ENCODE results near the gene ADARB2. TPM values are rescaled to one million over a fixed set of nuclear protein-coding genes. Genes with fewer than 3 reads are reported as not detected.
"Not testable (repeated sequence)": the region's sequence is repeated elsewhere in the genome, so short reads cannot be mapped to it uniquely, and the experiment has no call there.

Gene ADARB2
- total RNA-seq, 1 donor from 2014 or later = not detected

- DNase-seq (ENCODE audit: low spot score in 2 of 2) = no peak
- Histone ChIP-seq H3K4me3 (no peak overlapping the region), H3K4me1 (no peaks in the 10 kb centered on the region), H3K9me3 (no peaks in the 10 kb centered on the region), H3K27ac (no peak overlapping the region), H3K36me3 (no peaks in the 10 kb centered on the region), H3K27me3 (no peaks in the 10 kb centered on the region)
- intact Hi-C loops (cut with DNase I) = no loop called here
- TF ChIP-seq, protein P1, sequence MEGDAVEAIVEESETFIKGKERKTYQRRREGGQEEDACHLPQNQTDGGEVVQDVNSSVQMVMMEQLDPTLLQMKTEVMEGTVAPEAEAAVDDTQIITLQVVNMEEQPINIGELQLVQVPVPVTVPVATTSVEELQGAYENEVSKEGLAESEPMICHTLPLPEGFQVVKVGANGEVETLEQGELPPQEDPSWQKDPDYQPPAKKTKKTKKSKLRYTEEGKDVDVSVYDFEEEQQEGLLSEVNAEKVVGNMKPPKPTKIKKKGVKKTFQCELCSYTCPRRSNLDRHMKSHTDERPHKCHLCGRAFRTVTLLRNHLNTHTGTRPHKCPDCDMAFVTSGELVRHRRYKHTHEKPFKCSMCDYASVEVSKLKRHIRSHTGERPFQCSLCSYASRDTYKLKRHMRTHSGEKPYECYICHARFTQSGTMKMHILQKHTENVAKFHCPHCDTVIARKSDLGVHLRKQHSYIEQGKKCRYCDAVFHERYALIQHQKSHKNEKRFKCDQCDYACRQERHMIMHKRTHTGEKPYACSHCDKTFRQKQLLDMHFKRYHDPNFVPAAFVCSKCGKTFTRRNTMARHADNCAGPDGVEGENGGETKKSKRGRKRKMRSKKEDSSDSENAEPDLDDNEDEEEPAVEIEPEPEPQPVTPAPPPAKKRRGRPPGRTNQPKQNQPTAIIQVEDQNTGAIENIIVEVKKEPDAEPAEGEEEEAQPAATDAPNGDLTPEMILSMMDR (IDR thresholded peaks at IDR 0.05) = no peak
Measured at GRCh38 chr10:1253523-1254353, 483.6 kb downstream of the ADARB2 start.

DNA sequence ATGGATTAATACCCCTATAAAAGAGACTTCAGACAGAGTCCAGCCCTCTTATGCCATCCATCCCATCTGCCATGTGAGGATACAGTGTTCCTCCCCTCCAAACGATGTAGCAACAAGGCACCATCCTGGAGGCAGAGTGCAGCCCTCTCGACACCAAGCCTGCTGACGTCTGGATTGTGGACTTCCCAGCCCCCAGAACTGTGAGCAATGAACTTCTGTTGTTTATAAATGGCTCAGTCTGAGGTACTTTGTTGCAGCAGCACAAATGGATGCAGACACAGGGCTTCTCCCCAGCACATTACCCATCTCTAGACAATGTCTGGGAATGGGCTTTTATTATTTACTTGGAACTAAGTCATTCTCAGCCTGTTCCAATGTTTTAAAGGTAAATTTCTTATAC, 485.6 kb downstream of the ADARB2 start:
- Histone ChIP-seq H3K4me1 (no peaks in the 10 kb centered on the region), H3K27ac (no peak overlapping the region), H3K4me3 (no peak overlapping the region), H3K9me3 (no peaks in the 10 kb centered on the region), H3K36me3 (no peaks in the 10 kb centered on the region), H3K27me3 (no peaks in the 10 kb centered on the region)
- intact Hi-C loops (cut with DNase I) = no loop called here
- TF ChIP-seq, protein P1 (IDR thresholded peaks at IDR 0.05) = no peak
- no peak for DNase-seq (ENCODE audit: low spot score in 2 of 2)

DNA sequence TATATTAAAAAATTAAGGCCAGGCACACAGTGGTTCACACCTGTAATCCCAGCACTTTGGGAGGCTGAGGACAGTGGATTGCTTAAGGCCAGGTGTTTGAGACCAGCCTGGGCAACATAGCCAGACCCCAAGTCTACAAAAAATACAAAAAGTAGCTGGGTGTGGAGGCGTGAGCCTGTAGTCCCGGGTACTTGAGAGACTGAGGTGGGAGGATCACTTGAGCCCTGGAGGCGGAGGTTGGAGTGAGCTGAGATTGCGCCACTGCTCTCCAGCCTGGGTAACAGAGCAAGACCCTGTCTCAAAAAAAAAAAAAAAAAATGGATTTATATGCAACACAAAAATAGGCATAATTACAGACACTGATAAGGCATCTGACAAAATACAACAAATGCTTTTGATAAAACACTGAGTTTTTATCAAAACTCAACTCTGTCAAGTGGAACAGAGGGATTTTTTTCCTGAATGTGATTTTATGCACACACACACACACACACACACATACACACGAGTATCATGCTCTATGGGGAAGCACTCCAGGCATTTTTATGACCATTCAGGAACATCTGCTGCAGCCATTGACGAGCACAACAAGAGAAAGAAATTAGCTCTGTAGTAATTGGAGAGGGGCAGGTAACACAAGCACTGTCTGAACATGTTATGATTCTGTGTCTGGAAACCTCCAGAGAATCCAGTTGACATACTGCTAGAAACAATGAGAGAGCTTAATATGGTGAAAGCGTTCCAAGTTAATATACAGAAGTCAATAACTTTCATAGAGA, 488.0 kb downstream of the ADARB2 start:
- Histone ChIP-seq H3K4me3 (no peak overlapping the region), H3K27ac (no peak overlapping the region), H3K27me3 (no peaks in the 10 kb centered on the region), H3K9me3 (no peaks in the 10 kb centered on the region), H3K4me1 (no peaks in the 10 kb centered on the region), H3K36me3 (no peaks in the 10 kb centered on the region)
- TF ChIP-seq, protein P1 (IDR thresholded peaks at IDR 0.05) = no peak
- intact Hi-C loops (cut with DNase I) = no loop called here
- DNase-seq (ENCODE audit: low spot score in 2 of 2) = no peak

DNA sequence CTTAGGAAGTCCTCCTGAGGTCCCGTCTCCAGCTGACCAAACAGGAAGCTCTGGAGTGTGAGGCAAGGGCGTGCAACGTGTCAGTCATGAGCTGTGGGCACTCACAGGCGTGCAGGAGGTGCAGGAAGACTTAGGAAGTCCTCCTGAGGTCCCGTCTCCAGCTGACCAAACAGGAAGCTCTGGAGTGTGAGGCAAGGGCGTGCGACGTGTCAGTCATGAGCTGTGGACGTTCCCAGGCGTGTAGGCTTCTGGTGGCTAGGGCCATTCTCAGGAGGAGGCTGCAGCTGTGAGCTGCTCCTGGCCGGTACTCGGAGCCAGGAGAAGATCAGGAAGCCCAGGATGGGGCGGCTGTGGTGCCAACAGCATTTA, 489.1 kb downstream of the ADARB2 start:
- DNase-seq (ENCODE audit: low spot score in 2 of 2); H3K36me3 ChIP-seq; H3K27me3 ChIP-seq; H3K27ac ChIP-seq; H3K4me3 ChIP-seq; intact Hi-C loops (cut with DNase I); H3K9me3 ChIP-seq; H3K4me1 ChIP-seq: not testable (repeated sequence)

DNA sequence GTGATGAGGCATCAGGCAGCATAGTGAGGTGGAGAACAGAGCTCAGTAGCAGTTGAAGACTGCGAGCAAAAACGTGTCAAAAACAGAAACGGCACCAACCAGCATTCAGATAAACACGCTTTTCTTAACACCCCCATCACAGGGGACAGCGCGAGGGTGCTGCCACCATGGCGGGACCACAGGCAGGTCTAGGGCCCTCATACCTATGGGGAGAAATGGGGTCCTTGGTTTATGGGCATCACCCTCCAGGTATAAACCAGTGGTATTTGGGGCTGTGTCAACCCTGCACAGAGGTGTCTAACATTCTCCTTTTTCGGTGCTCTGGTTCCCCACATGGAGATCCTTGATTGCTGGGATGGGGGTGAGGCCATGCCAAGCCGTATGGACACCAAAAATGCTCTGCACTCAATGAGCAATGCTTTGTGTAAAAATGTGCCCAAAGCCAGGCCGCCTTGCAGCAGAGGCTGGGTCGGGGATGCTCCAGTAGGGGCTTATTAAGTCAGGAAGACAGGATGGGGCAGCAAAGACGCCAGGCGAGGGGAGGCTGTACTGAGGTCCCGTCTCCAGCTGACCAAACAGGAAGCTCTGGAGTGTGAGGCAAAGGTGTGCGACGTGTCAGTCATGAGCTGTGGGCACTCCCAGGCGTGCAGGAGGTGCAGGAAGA, 489.6 kb downstream of the ADARB2 start:
- no peak for DNase-seq (ENCODE audit: low spot score in 2 of 2)
- no peaks in the 10 kb centered on the region for H3K27me3 ChIP-seq
- H3K27ac ChIP-seq = no peak overlapping the region
- H3K4me3 ChIP-seq = no peak overlapping the region
- no peaks in the 10 kb centered on the region for H3K4me1 ChIP-seq
- intact Hi-C loops (cut with DNase I) = no loop called here
- TF ChIP-seq, protein P1 (IDR thresholded peaks at IDR 0.05) = no peak
- H3K36me3 ChIP-seq = no peaks in the 10 kb centered on the region
- no peaks in the 10 kb centered on the region for H3K9me3 ChIP-seq

GRCh38 chr10:1244493-1244892, 492.8 kb downstream of the ADARB2 start:
- H3K27ac ChIP-seq = no peak overlapping the region
- TF ChIP-seq, protein P1 (IDR thresholded peaks at IDR 0.05) = no peak
- intact Hi-C loops (cut with DNase I) = no loop called here
- no peaks in the 10 kb centered on the region for H3K36me3 ChIP-seq
- DNase-seq (ENCODE audit: low spot score in 2 of 2) = no peak
- no peak overlapping the region for H3K4me3 ChIP-seq
- no peaks in the 10 kb centered on the region for H3K4me1 ChIP-seq
- no peaks in the 10 kb centered on the region for H3K27me3 ChIP-seq
- no peaks in the 10 kb centered on the region for H3K9me3 ChIP-seq

All from ascending aorta (tissue), 2 donors.